ENCODE measurements around the gene FAM136A. TPM values are rescaled to one million over a fixed set of nuclear protein-coding genes. Genes with fewer than 3 reads are reported as not detected.

Gene FAM136A
- total and polyA plus RNA-seq, 2 of the 4 experiments (the other 2 are of a cell fraction): 19.9 to 28.1 TPM

GRCh38 chr2:70247364-70248180 is 54.3 kb downstream of the FAM136A start (continued):
- TF ChIP-seq FOS (IDR thresholded peaks at IDR 0.05; ENCODE audit: low read depth, low read length) (no peak), MAZ (IDR thresholded peaks at IDR 0.05; ENCODE audit: borderline replicate concordance, low read depth, low read length) (no peak)

Small RNAs within 50 kb of the gene (microRNA-seq; reads per million reads assigned to microRNA genes)
- gene AC016700.2 (ENCODE audit: insufficient read depth, insufficient read length): not detected
- gene MIR1285-2 (ENCODE audit: insufficient read depth in 1 of 2, insufficient read length in 1 of 2, unreplicated experiment in 1 of 2): 0 reads per million in 2 experiments

Small RNAs within 50 kb of the gene (small RNA-seq; reads per million reads assigned to genes)
- gene AC016700.2 (0 reads per million in 5 experiments), gene MIR1285-2 (0 reads per million in 5 experiments)

Other genes starting within 250 kb of the FAM136A start
- gene PCBP1, start 214.6 kb downstream of the FAM136A start, total RNA-seq (2012; rRNA removed): 33.6 and 33.7 TPM in 2 replicates
- gene PCBP1, start 214.6 kb downstream of the FAM136A start, polyA plus RNA-seq (2012; rRNA removed): 166 and 171 TPM in 2 replicates
- 24.4 and 31.5 TPM in 2 replicates for gene C2orf42, start 111.0 kb downstream of the FAM136A start, total RNA-seq (2012; rRNA removed)
- 7.3 and 7.5 TPM in 2 replicates for gene C2orf42, start 111.0 kb downstream of the FAM136A start, polyA plus RNA-seq (2012; rRNA removed)
- gene TIA1, start 53.4 kb downstream of the FAM136A start, total RNA-seq (2012; rRNA removed): 93.3 and 103 TPM in 2 replicates
- gene TIA1, start 53.4 kb downstream of the FAM136A start, polyA plus RNA-seq (2012; rRNA removed): 72.7 and 72.8 TPM in 2 replicates
- gene PCYOX1, start 43.9 kb downstream of the FAM136A start, total RNA-seq (2012; rRNA removed): 34.4 and 41.4 TPM in 2 replicates
- gene PCYOX1, start 43.9 kb downstream of the FAM136A start, polyA plus RNA-seq (2012; rRNA removed): 20.8 and 25.3 TPM in 2 replicates
- gene SNRPG, start 8.3 kb downstream of the FAM136A start, total RNA-seq (2012; rRNA removed): 63.3 and 291 TPM in 2 replicates
- 141 and 167 TPM in 2 replicates for gene SNRPG, start 8.3 kb downstream of the FAM136A start, polyA plus RNA-seq (2012; rRNA removed)

Data from IMR-90 (cell line).